WTC11 (cell line): ENCODE data around the gene EID2. TPM values are rescaled to one million over a fixed set of nuclear protein-coding genes. Genes with fewer than 3 reads are reported as not detected.

ENCODE experiments used
- ATAC-seq: fragments of 200-7000 bp; cut with Tn5 transposase; 2 replicates; pipeline ENCODE4 v1.10.0; 2021; ENCODE audit warnings: mild to moderate bottlenecking, moderate library complexity
- CTCF ChIA-PET: fragments of 300-600 bp; sonication (Branson Sonifier 250); formaldehyde crosslinking; loops from one replicate; lab custom pipeline; 2021; ENCODE audit warnings: antibody characterized with exemption; lab: Charles Lee
- POLR2A ChIA-PET: fragments of 350-600 bp; sonication (Branson Sonifier 250); formaldehyde crosslinking; loops from one replicate; lab custom pipeline; 2021; ENCODE audit warnings: antibody characterized with exemption; lab: Charles Lee
- DNase-seq: peaks from one replicate; pipeline ENCODE4 v3.0.0; 2021; ENCODE audit warnings: low spot score
- H3K27ac Mint-ChIP-seq: 2 replicates; pipeline ENCODE4 v1.8.0; 2021; ENCODE audit warnings: mixed read lengths
- H3K27me3 Mint-ChIP-seq: 2 replicates; pipeline ENCODE4 v1.8.0; 2021; ENCODE audit warnings: low read depth, mild to moderate bottlenecking, moderate library complexity, mixed read lengths
- H3K36me3 Mint-ChIP-seq: 2 replicates; pipeline ENCODE4 v1.8.0; 2021; ENCODE audit warnings: mixed read lengths
- H3K4me1 Mint-ChIP-seq: 2 replicates; pipeline ENCODE4 v1.8.0; 2022; ENCODE audit warnings: mixed read lengths
- H3K4me3 Mint-ChIP-seq: 2 replicates; pipeline ENCODE4 v1.8.0; 2021; ENCODE audit warnings: mild to moderate bottlenecking, moderate library complexity, mixed read lengths
- H3K9me3 Mint-ChIP-seq: 2 replicates; pipeline ENCODE4 v1.8.0; 2021; ENCODE audit warnings: mixed read lengths
- CREM ChIP-seq: sonication (generic); formaldehyde crosslinking; IDR thresholded peaks from 2 replicates; pipeline ENCODE4 v1.8.1; 2022; ENCODE audit warnings: mild to moderate bottlenecking, missing genetic modification reagents, moderate library complexity
- FOXK1 ChIP-seq: sonication (generic); formaldehyde crosslinking; IDR thresholded peaks from 2 replicates; pipeline ENCODE4 v1.8.0; 2022; ENCODE audit warnings: mild to moderate bottlenecking, moderate library complexity, missing genetic modification reagents
- GRHL2 ChIP-seq: fragments of 250-450 bp; sonication (Bioruptor Pico); IDR thresholded peaks from 2 replicates; pipeline ENCODE4 v1.8.0; 2022; ENCODE audit warnings: mild to moderate bottlenecking, moderate library complexity; ENCODE audit not compliant: insufficient replicate concordance, severe bottlenecking
- GTF2I ChIP-seq: fragments of 250-450 bp; sonication (Bioruptor Pico); conservative IDR thresholded peaks from 2 replicates; pipeline ENCODE4 v1.4.0; 2021; ENCODE audit warnings: mild to moderate bottlenecking
- NFE2L1 ChIP-seq: sonication (generic); formaldehyde crosslinking; IDR thresholded peaks from 2 replicates; pipeline ENCODE4 v1.8.1; 2023; ENCODE audit warnings: missing genetic modification reagents
- OVOL2 ChIP-seq: fragments of 250-450 bp; sonication (Bioruptor Pico); IDR thresholded peaks from 2 replicates; pipeline ENCODE4 v1.9.0; 2021; ENCODE audit warnings: mild to moderate bottlenecking, borderline replicate concordance
- SMAD3 ChIP-seq: sonication (generic); formaldehyde crosslinking; IDR thresholded peaks from 2 replicates; pipeline ENCODE4 v1.8.0; 2022; ENCODE audit warnings: missing genetic modification reagents, mild to moderate bottlenecking, borderline replicate concordance
- ZNF121 ChIP-seq: sonication (generic); formaldehyde crosslinking; IDR thresholded peaks from 2 replicates; pipeline ENCODE4 v1.8.0; 2023; ENCODE audit warnings: missing genetic modification reagents
- total RNA-seq: library from RNA; stranded (reverse); gene quantifications from 3 replicates; pipeline ENCODE4 v1.2.3, GENCODE V29; 2021
- TF ChIP-seq, protein P1 (sequence below): sonication (generic); formaldehyde crosslinking; IDR thresholded peaks from 2 replicates; pipeline ENCODE4 v1.8.0; 2022; ENCODE audit warnings: mild to moderate bottlenecking, missing genetic modification reagents
- TF ChIP-seq, protein P2 (sequence below): sonication (generic); formaldehyde crosslinking; IDR thresholded peaks from 2 replicates; pipeline ENCODE4 v1.8.1; 2023; ENCODE audit warnings: mild to moderate bottlenecking, missing genetic modification reagents, moderate library complexity
- TF ChIP-seq, protein P3 (sequence below): sonication (generic); formaldehyde crosslinking; IDR thresholded peaks from 2 replicates; pipeline ENCODE4 v1.8.1; 2023; ENCODE audit warnings: mild to moderate bottlenecking, missing genetic modification reagents
- TF ChIP-seq, protein P4 (sequence below): fragments of 250-450 bp; sonication (Bioruptor Pico); IDR thresholded peaks from 2 replicates; pipeline ENCODE4 v1.9.0; 2021; ENCODE audit warnings: moderate library complexity, mild to moderate bottlenecking, inconsistent platforms, borderline replicate concordance
- TF ChIP-seq, protein P5 (sequence below): fragments of 250-450 bp; sonication (Bioruptor Pico); IDR thresholded peaks from 2 replicates; pipeline ENCODE4 v1.9.0; 2021; ENCODE audit warnings: mild to moderate bottlenecking
- TF ChIP-seq, protein P6 (sequence below): sonication (generic); formaldehyde crosslinking; IDR thresholded peaks from 2 replicates; pipeline ENCODE4 v1.8.1; 2022; ENCODE audit warnings: mild to moderate bottlenecking, missing genetic modification reagents, moderate library complexity, borderline replicate concordance
- TF ChIP-seq, protein P7 (sequence below): fragments of 200-600 bp; IDR thresholded peaks from 2 replicates; pipeline ENCODE4 v1.8.0; 2022; ENCODE audit warnings: antibody characterized with exemption

Gene EID2
- total RNA-seq, 1 experiment from 2014 or later: 21.5 TPM

DNA sequence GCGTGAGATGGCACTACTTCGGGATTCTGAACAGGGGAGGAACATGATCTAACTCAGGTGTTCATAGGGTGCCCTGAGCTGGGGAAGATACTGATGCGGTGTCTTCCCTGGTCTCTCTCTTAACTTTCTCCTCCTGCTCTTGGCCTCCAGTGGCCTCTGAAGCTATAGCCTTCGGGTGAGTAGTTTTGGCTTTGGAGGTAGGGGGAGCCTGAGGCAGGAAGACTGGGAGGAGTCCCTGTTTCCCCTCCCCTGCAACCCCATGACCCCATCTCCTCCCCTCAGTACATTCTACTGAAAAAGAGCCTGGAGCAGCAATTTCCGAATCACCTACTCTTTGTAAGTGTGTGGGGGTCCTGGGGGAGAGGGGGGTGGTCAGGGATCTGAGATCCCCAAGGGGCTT is 21.5 kb downstream of the EID2 start:
- Mint-ChIP-seq H3K27me3 (peaks cover 14% of the 10 kb centered on the region), H3K27ac (peak overlapping the region; percentile 17; the same call in 1 of the 2 replicates), H3K36me3 (peaks cover 12% of the 10 kb centered on the region), H3K4me3 (peak overlapping the region; percentile 63), H3K4me1 (peaks cover 27% of the 10 kb centered on the region), H3K9me3 (no peaks in the 10 kb centered on the region; the same call in 1 of the 2 replicates)
- CTCF ChIA-PET: interaction anchor here (0.6 to 3.3 kb wide), 11 partner anchors 12 to 78 kb away, joined by 3 to 24 read pairs (median 4); partner anchors contain the start of genes DLL3, EID2B and TIMM50
- DNase-seq: no peak
- peak; percentile 10 for ATAC-seq
- POLR2A ChIA-PET: interaction anchor here (0.6 to 1.0 kb wide), 2 partner anchors 83 to 316 kb away, joined by 4 to 8 read pairs; partner anchors contain the start of gene RPS16
- TF ChIP-seq GRHL2 (CRISPR knock-in tag) (no peak), FOXK1 (CRISPR knock-in tag) (no peak), CREM (CRISPR knock-in tag) (no peak), OVOL2 (CRISPR knock-in tag) (no peak), NFE2L1 (no peak)
- TF ChIP-seq, protein P1, sequence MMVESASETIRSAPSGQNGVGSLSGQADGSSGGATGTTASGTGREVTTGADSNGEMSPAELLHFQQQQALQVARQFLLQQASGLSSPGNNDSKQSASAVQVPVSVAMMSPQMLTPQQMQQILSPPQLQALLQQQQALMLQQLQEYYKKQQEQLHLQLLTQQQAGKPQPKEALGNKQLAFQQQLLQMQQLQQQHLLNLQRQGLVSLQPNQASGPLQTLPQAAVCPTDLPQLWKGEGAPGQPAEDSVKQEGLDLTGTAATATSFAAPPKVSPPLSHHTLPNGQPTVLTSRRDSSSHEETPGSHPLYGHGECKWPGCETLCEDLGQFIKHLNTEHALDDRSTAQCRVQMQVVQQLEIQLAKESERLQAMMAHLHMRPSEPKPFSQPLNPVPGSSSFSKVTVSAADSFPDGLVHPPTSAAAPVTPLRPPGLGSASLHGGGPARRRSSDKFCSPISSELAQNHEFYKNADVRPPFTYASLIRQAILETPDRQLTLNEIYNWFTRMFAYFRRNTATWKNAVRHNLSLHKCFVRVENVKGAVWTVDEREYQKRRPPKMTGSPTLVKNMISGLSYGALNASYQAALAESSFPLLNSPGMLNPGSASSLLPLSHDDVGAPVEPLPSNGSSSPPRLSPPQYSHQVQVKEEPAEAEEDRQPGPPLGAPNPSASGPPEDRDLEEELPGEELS (CRISPR knock-in tag): no peak
- TF ChIP-seq, protein P2, sequence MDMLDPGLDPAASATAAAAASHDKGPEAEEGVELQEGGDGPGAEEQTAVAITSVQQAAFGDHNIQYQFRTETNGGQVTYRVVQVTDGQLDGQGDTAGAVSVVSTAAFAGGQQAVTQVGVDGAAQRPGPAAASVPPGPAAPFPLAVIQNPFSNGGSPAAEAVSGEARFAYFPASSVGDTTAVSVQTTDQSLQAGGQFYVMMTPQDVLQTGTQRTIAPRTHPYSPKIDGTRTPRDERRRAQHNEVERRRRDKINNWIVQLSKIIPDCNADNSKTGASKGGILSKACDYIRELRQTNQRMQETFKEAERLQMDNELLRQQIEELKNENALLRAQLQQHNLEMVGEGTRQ (CRISPR knock-in tag): no peak
- TF ChIP-seq, protein P3, sequence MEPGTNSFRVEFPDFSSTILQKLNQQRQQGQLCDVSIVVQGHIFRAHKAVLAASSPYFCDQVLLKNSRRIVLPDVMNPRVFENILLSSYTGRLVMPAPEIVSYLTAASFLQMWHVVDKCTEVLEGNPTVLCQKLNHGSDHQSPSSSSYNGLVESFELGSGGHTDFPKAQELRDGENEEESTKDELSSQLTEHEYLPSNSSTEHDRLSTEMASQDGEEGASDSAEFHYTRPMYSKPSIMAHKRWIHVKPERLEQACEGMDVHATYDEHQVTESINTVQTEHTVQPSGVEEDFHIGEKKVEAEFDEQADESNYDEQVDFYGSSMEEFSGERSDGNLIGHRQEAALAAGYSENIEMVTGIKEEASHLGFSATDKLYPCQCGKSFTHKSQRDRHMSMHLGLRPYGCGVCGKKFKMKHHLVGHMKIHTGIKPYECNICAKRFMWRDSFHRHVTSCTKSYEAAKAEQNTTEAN: no peak

DNA sequence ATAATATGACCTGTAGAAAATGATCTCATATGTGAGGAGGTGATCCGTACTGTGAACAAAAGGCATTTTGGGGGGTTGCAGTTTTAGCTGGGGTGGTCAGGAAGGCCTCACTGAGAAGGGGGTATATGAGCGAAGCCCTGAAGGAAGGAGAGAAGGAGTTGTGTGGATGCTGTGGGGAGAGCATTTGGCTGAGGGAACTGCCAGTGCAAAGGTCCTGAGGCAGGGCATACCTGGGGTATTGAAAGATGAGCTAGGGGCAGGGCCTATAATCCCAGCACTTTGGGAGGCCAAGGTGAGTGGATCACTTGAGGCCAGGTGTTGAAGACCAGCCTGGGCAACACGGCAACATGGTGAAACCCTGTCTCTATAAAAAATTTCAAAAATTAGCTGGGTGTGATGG is 22.5 kb downstream of the EID2 start:
- Mint-ChIP-seq H3K9me3 (no peaks in the 10 kb centered on the region; the same call in 1 of the 2 replicates), H3K36me3 (peaks cover 12% of the 10 kb centered on the region), H3K27ac (peak overlapping the region; percentile 81; the same call in 1 of the 2 replicates), H3K4me1 (peaks cover 27% of the 10 kb centered on the region), H3K4me3 (peak overlapping the region; percentile 89), H3K27me3 (peaks cover 25% of the 10 kb centered on the region)
- ChIA-PET CTCF (interaction anchor here (1.2 to 3.3 kb wide), 3 partner anchors 15 to 43 kb away, joined by 3 to 24 read pairs (median 21); partner anchors contain the start of gene EID2B), POLR2A (interaction anchor here (1.0 kb wide), 1 partner anchor 82 kb away, joined by 8 read pairs; the partner anchor contains the start of gene RPS16)
- DNase-seq: no peak
- TF ChIP-seq ZNF121 (CRISPR knock-in tag) (0 out of 2 replicates have a peak, but pooled peaks have one; percentile 5), SMAD3 (CRISPR knock-in tag) (no peak), GTF2I (CRISPR knock-in tag) (0 out of 2 replicates have a peak, but pooled peaks have one; percentile 61)
- TF ChIP-seq, protein P4, sequence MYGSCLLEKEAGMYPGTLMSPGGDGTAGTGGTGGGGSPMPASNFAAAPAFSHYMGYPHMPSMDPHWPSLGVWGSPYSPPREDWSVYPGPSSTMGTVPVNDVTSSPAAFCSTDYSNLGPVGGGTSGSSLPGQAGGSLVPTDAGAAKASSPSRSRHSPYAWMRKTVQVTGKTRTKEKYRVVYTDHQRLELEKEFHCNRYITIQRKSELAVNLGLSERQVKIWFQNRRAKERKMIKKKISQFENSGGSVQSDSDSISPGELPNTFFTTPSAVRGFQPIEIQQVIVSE (CRISPR knock-in tag): no peak
- TF ChIP-seq, protein P5, sequence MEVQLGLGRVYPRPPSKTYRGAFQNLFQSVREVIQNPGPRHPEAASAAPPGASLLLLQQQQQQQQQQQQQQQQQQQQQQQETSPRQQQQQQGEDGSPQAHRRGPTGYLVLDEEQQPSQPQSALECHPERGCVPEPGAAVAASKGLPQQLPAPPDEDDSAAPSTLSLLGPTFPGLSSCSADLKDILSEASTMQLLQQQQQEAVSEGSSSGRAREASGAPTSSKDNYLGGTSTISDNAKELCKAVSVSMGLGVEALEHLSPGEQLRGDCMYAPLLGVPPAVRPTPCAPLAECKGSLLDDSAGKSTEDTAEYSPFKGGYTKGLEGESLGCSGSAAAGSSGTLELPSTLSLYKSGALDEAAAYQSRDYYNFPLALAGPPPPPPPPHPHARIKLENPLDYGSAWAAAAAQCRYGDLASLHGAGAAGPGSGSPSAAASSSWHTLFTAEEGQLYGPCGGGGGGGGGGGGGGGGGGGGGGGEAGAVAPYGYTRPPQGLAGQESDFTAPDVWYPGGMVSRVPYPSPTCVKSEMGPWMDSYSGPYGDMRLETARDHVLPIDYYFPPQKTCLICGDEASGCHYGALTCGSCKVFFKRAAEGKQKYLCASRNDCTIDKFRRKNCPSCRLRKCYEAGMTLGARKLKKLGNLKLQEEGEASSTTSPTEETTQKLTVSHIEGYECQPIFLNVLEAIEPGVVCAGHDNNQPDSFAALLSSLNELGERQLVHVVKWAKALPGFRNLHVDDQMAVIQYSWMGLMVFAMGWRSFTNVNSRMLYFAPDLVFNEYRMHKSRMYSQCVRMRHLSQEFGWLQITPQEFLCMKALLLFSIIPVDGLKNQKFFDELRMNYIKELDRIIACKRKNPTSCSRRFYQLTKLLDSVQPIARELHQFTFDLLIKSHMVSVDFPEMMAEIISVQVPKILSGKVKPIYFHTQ (CRISPR knock-in tag): no peak
- TF ChIP-seq, protein P6, sequence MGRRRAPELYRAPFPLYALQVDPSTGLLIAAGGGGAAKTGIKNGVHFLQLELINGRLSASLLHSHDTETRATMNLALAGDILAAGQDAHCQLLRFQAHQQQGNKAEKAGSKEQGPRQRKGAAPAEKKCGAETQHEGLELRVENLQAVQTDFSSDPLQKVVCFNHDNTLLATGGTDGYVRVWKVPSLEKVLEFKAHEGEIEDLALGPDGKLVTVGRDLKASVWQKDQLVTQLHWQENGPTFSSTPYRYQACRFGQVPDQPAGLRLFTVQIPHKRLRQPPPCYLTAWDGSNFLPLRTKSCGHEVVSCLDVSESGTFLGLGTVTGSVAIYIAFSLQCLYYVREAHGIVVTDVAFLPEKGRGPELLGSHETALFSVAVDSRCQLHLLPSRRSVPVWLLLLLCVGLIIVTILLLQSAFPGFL (CRISPR knock-in tag): no peak
- TF ChIP-seq, protein P7, sequence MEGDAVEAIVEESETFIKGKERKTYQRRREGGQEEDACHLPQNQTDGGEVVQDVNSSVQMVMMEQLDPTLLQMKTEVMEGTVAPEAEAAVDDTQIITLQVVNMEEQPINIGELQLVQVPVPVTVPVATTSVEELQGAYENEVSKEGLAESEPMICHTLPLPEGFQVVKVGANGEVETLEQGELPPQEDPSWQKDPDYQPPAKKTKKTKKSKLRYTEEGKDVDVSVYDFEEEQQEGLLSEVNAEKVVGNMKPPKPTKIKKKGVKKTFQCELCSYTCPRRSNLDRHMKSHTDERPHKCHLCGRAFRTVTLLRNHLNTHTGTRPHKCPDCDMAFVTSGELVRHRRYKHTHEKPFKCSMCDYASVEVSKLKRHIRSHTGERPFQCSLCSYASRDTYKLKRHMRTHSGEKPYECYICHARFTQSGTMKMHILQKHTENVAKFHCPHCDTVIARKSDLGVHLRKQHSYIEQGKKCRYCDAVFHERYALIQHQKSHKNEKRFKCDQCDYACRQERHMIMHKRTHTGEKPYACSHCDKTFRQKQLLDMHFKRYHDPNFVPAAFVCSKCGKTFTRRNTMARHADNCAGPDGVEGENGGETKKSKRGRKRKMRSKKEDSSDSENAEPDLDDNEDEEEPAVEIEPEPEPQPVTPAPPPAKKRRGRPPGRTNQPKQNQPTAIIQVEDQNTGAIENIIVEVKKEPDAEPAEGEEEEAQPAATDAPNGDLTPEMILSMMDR: no peak
- ATAC-seq: no peak
